ENCODE results near the gene LYRM4.

LYRM4 gene

GRCh38 chr6:5141046-5141445, 119.7 kb downstream of the LYRM4 start:
- H3K9ac ChIP-seq = no peak overlapping the region
- no peak overlapping the region for H3K4me2 ChIP-seq
- no peaks in the 10 kb centered on the region for H3K4me1 ChIP-seq (ENCODE audit: low read depth, poor library complexity, severe bottlenecking)

DNA sequence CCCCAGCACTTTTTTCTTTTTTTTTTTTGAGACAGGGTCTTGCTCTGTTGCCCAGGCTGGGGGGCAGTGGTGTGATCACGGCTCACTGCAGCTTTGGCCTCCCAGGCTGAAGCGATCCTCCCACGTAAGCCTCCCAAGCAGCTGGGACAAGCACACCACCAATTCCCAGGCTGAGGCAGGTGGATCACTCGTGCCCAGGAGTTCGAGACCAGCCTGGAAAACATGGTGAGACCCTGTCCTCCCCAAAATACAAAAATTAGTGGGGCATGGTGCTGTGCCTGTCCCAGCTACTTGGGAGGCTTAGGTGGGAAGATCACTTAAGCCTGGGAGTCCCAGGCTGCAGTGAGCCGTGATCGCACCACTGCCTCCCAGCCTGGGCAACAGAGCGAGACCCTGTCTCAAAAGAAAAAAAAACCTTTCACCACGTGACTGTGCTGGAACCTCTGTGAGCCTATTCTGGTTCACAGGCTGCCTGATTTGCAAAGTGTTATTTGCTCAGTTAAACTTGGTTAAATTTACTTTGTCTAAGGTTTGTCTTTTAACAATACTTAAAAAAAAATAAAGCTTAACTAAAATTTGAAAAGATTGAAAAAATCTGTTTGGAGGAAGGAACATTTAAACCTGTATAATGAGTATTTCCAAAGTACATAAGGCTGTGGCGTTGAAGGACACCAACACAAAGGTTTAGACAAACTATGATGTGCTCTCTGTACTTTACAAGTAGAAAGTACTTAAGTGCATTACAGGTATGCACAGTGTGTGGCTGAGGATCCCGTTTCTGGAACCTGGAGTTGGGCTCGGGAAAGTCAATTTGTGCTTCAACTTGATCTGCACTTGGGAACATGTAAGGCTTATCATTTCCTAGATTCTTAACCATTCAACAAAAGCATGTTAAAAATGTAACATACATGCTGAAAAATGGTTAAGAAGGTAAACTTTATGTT, 120.7 kb downstream of the LYRM4 start:
- Histone ChIP-seq H3K4me3 (IDR thresholded peaks at IDR 0.05; ENCODE audit: insufficient read depth, low read depth, low read length) (no peak overlapping the region), H3K9ac (no peak overlapping the region), H3K36me3 (ENCODE audit: insufficient read depth) (no peaks in the 10 kb centered on the region), H3K27ac (no peak overlapping the region), H3K27me3 (ENCODE audit: insufficient read depth, low read depth) (no peaks in the 10 kb centered on the region), H3K79me2 (ENCODE audit: insufficient read depth, low read depth) (no peaks in the 10 kb centered on the region), H3K4me1 (ENCODE audit: low read depth, poor library complexity, severe bottlenecking) (no peaks in the 10 kb centered on the region), H4K20me1 (ENCODE audit: insufficient read depth) (no peaks in the 10 kb centered on the region), H2AFZ (ENCODE audit: low read depth) (no peak overlapping the region), H3K4me2 (no peak overlapping the region)
- no peak for TF ChIP-seq CTCF (conservative IDR thresholded peaks at IDR 0.05; ENCODE audit: low read depth, low read length)

More at GRCh38 chr6:5141046-5141445, 119.7 kb downstream of the LYRM4 start:
- H3K27me3 ChIP-seq (ENCODE audit: insufficient read depth, low read depth) = no peaks in the 10 kb centered on the region
- no peak for TF ChIP-seq CTCF (conservative IDR thresholded peaks at IDR 0.05; ENCODE audit: low read depth, low read length)
- no peaks in the 10 kb centered on the region for H3K79me2 ChIP-seq (ENCODE audit: insufficient read depth, low read depth)
- no peak overlapping the region for H3K4me3 ChIP-seq (IDR thresholded peaks at IDR 0.05; ENCODE audit: insufficient read depth, low read depth, low read length)
- H4K20me1 ChIP-seq (ENCODE audit: insufficient read depth) = no peaks in the 10 kb centered on the region
- no peaks in the 10 kb centered on the region for H3K36me3 ChIP-seq (ENCODE audit: insufficient read depth)
- H2AFZ ChIP-seq (ENCODE audit: low read depth) = no peak overlapping the region
- H3K27ac ChIP-seq = no peak overlapping the region

DNA sequence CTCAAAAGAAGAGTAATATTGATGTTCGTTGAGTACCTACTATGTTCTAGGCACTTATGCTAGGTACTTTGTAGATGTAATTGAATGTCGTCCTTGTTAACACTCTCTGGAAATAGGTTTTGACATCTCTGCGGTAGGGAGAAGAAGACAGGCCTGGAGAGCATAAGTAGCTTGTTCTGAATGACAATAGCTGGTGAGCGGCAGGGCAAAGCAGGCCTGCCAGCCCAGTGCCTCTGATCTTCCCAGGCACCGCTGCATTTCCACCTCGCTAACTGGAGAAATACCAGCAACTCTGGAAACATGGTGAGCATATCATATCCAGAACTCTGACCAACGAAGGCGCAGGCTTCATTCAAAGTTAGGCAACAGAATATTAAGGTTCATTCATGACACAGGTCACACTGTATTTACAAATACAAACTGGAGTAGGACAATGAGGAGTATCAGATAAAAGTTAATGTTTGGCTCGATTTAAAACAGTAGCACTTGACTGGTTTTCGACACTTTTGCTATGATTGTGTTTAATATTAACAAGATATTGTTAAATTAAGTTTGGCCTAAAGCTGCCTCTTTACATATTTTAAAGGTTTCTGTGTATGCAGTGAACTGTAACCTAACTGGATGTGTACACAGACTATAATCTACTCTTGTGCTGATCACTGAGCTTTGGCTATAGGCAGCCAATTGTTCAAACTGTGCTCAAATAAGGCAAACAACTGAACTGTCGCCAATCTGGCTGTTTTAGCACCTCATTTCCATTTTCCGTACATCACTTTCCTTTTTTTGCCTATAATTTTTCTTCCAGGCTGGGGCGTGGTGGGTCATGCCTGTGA, 121.5 kb downstream of the LYRM4 start:
- Histone ChIP-seq H2AFZ (ENCODE audit: low read depth) (no peak overlapping the region), H3K9ac (no peak overlapping the region), H4K20me1 (ENCODE audit: insufficient read depth) (no peaks in the 10 kb centered on the region), H3K36me3 (ENCODE audit: insufficient read depth) (no peaks in the 10 kb centered on the region), H3K4me1 (ENCODE audit: low read depth, poor library complexity, severe bottlenecking) (no peaks in the 10 kb centered on the region), H3K4me2 (no peak overlapping the region), H3K4me3 (IDR thresholded peaks at IDR 0.05; ENCODE audit: insufficient read depth, low read depth, low read length) (no peak overlapping the region), H3K79me2 (ENCODE audit: insufficient read depth, low read depth) (no peaks in the 10 kb centered on the region), H3K27ac (no peak overlapping the region), H3K27me3 (ENCODE audit: insufficient read depth, low read depth) (no peaks in the 10 kb centered on the region)
- TF ChIP-seq CTCF (conservative IDR thresholded peaks at IDR 0.05; ENCODE audit: low read depth, low read length) = no peak

DNA sequence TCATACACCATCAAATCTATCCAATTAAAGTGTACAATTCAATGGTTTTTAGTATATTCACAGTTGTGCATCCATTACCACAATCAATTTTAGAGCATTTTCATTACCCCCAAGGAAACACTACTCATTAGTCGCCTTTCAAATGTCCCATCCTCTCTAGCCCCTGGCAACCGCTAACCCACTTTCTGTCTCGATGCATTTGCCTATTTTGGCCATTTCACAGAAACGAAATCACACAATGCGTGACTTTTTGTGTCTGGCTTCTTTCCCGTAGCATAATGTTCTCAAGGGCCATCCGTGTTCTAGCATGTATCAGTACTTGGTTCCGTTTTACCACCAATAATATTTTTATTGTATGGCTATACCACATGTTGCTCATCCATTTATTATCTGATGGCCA, 123.9 kb downstream of the LYRM4 start:
- Histone ChIP-seq H3K27me3 (ENCODE audit: insufficient read depth, low read depth) (no peaks in the 10 kb centered on the region), H3K27ac (no peak overlapping the region), H3K4me1 (ENCODE audit: low read depth, poor library complexity, severe bottlenecking) (no peaks in the 10 kb centered on the region), H4K20me1 (ENCODE audit: insufficient read depth) (no peaks in the 10 kb centered on the region), H2AFZ (ENCODE audit: low read depth) (no peak overlapping the region), H3K9ac (no peak overlapping the region), H3K36me3 (ENCODE audit: insufficient read depth) (no peaks in the 10 kb centered on the region), H3K79me2 (ENCODE audit: insufficient read depth, low read depth) (no peaks in the 10 kb centered on the region), H3K4me2 (no peak overlapping the region), H3K4me3 (IDR thresholded peaks at IDR 0.05; ENCODE audit: insufficient read depth, low read depth, low read length) (no peak overlapping the region)
- no peak for TF ChIP-seq CTCF (conservative IDR thresholded peaks at IDR 0.05; ENCODE audit: low read depth, low read length)
